Measurements from ENCODE around the gene ZNF107.

- no peak for TF ChIP-seq EZH2 (conservative IDR thresholded peaks at IDR 0.05; ENCODE audit: low read depth, low read length)
- no peak for TF ChIP-seq HNRNPLL (IDR thresholded peaks at IDR 0.05; ENCODE audit: low read depth, low read length, poor library complexity, severe bottlenecking)
- no peak for TF ChIP-seq ZNF124 (CRISPR knock-in tag; IDR thresholded peaks at IDR 0.05)
- no peak for TF ChIP-seq MAZ (IDR thresholded peaks at IDR 0.05; ENCODE audit: borderline replicate concordance, low read depth, low read length)
- no peak for TF ChIP-seq MAZ (CRISPR knock-in tag; IDR thresholded peaks at IDR 0.05; ENCODE audit: low read depth)
- TF ChIP-seq FOXP4 (CRISPR knock-in tag; IDR thresholded peaks at IDR 0.05), result no peak
Measured at GRCh38 chr7:64667311-64667710, 1.4 kb downstream of the ZNF107 start.
